Adrenal gland (tissue), 5 donors: Measurements from ENCODE around the gene TPD52L1.

Experiments
- CTCF ChIP-seq, 6 experiments: fragments of 450-650 bp in 4 of 6; fragments of 200-600 bp in 2 of 6; sonication (generic) in 1 of 6; IDR thresholded peaks; 1 replicate in 5 of 6; 2 replicates in 1 of 6; pipeline versions ENCODE4 v1.5.1 to v1.8.0; 2016 to 2021; ENCODE audit warnings: antibody characterized with exemption in 6 of 6, mild to moderate bottlenecking in 2 of 6, moderate library complexity in 1 of 6
- POLR2A ChIP-seq, 2 donors: fragments of 450-650 bp; IDR thresholded peaks; one replicate each; pipeline ENCODE4 v1.6.1; 2017; ENCODE audit warnings: antibody characterized with exemption in 2 of 2, mild to moderate bottlenecking in 2 of 2, moderate library complexity in 1 of 2
- donor health status: DM: no; HTN: no; CAD: no.

- TF ChIP-seq CTCF (IDR thresholded peaks at IDR 0.05): no peak
- no peak for TF ChIP-seq POLR2A (IDR thresholded peaks at IDR 0.05)
These were observed 79.6 kb downstream of the TPD52L1 start for GRCh38 chr6:125233202-125233601.
